GM04504 (cell line): ENCODE measurements around the gene MACROH2A2.
A peak's percentile ranks its signal among the peaks of the same experiment; 100 is the strongest.
"Not testable (repeated sequence)": the region's sequence is repeated elsewhere in the genome, so short reads cannot be mapped to it uniquely, and the experiment has no call there.

ENCODE experiments used
- DNase-seq: peaks from one replicate; pipeline ENCODE4 v3.0.0-alpha.2; 2012; ENCODE audit warnings: low read depth

The MACROH2A2 gene

GRCh38 chr10:70052462-70053217 is at the start of gene MACROH2A2:
Gene MACROH2A2 (plus strand): TSS chr10:70052846. CDS start chr10:70075659, 22,813 bp downstream.
- DNase-seq, result peak; percentile 27

DNA sequence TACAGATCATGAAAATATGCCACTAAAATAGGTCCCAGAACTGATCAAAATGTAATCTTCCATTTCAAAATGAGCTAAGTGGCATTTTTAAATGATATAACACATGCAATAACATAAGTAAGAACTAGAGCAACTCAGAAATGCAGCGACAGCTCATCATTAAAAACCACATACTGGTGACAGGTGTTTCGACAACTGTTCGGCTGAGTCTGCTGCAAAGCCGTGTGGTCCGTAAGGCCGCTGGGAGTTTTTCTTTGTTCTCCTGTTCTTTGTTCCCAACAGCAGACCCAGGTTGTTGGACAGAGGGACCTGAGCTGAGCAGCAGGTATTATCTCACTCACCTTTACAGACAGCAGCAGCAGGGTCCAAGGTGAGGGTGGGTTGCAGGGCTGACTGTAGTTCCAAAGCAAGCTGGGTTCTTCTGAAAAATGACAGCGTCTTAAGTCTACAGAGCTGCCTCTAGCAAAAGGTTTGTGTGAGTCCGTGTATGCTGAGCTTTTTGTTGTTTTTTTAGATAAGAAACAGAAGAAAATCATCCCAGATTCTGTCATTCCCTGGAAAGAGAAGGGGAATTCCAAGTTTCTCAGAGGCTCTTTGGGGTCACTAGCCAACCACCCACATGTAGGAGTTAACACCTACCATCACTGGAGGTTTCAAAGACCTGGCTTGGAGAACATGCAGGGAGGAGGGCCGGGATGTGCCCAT is 45.4 kb upstream of the MACROH2A2 start:
- DNase-seq, result no peak

DNA sequence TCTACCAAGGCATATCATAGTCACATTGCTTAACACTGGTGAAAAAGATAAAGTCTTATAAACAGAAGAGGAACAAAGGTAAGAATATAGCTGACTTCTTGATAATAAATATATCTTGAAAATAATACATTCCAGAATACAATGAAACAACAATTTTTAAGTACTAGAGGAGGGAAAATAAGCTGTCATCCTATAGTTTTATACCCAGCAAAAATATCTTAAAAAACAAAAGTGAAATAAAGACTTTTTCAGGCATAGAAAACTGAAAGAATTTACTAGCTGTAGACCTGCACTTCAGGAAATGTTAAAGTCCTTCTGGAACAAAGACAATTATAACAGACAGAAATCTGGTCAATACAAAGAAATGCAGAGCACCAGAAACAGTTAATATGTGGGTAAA is 21.4 kb upstream of the MACROH2A2 start:
- no peak for DNase-seq

DNA sequence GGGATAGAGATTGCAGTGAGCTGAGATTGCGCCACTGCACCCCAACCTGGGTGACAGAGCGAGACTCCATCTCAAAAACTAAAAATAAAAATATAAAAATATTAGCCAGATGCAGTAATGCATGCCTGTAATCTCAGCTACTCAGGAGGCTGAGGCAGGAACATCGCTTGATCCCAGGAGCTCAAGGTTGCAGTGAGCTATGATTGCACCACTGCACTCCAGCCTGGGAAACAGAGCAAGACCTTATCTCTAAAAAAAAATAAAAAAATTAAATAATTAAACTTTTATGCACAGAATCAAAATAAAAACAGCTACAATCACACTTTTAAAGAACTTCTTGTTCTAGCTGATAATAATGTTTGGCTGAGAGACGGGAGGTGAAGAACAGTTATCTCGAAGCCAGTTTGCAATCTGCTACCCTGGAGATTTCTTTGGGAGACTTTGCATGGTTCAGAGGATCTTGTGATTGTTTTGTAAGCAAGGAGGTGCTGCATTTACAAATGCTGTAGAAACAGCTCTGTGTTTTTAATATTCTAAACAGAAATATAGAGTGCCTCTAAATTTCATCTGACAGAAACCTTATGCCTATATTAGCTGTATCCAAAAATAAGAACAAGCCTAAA is 19.9 kb upstream of the MACROH2A2 start:
- DNase-seq, result no peak

- DNase-seq, result no peak
Measured at GRCh38 chr10:70034232-70034631, 18.4 kb upstream of the MACROH2A2 start.

DNA sequence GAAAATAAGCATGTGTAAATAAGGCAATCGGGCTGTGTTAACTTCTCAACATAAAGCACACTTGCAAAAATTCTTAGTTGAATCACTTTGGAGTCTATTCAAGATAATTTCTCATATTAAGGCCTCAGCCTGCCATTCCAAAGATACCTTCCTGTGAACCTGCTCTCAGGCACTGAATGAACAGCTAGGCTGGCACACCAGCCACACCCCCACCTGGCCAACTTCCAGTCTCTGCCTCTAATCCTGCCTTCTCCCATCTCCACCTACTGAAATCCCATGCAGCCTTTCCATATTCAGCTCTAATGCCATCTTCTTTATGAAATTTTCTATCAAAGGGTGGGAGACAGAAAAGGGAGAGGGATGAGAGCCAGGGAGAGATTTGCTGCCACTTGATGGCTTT is 17.1 kb upstream of the MACROH2A2 start:
- DNase-seq, result no peak

DNA sequence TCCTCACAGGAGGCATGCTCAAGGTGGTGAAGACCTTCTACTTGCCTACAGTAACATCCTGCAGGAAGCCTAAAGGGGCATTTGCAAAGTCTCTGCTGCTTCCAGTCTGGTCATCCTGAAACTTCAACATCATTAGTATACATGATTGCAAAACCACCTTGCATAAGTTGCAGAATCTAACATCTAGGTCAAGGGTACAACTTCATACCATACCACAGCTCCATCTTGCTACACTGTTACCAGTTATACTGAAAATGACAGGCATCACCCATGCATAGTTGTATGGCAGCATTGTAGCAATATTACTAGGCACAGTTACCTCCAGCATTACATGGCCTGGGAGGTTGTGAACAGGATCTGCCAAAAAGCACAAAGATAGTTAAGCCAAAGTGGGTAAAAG is 13.7 kb upstream of the MACROH2A2 start:
- DNase-seq, result no peak

GRCh38 chr10:70041016-70041415 is 11.6 kb upstream of the MACROH2A2 start:
- no peak for DNase-seq

DNA sequence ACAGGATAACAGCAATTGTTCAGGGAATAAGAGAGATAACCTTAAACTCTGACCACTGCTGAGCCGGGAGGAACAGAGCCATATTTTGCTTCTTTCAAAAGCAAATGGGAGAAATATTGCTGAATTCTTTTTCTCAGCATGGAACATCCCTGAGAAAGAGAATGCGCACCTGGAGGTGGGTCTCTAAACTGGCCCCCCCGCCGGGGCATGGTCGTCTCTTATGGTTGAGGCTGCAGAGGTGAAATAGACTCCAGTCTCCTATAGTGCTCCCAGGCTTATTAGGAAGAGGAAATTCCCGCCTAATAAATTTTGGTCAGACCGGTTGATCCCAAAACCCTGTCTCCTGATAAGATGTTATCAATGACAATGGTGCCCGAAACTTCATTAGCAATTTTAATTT is 10.9 kb upstream of the MACROH2A2 start:
- not testable (repeated sequence) for DNase-seq

- DNase-seq, result not testable (repeated sequence)
Measured at GRCh38 chr10:70047066-70047465, 5.6 kb upstream of the MACROH2A2 start.

DNA sequence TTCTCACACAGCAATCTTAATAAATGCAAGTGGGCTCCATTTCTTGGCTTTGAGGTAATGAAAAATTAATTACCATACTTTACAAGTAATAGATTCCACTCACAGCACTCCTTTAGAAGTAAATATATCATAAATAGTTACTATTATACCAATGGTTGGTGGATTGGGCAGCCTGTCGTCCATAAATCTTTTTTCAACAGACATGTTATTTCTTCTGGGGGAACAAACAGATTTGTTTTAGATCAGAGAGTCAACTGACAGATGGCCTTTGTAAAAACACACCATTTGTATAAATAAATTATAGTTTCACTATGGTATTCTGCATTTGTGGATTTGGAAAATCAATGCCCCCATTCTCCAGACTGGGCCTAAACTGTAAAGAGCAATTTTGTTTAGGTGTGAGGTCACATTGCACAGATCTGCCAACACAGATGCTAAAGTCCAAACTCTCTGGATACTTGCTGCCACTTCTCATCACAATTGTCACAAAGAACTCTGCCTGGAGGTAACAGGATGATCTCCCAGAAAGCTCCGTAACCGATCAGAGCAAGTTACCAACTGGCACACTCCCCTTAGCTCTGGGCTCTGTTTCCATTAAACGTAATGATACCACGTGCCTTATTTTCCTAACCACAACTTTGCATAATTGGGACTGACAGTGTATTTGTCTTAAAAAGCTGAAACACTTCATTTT is 4.5 kb upstream of the MACROH2A2 start:
- no peak for DNase-seq

DNA sequence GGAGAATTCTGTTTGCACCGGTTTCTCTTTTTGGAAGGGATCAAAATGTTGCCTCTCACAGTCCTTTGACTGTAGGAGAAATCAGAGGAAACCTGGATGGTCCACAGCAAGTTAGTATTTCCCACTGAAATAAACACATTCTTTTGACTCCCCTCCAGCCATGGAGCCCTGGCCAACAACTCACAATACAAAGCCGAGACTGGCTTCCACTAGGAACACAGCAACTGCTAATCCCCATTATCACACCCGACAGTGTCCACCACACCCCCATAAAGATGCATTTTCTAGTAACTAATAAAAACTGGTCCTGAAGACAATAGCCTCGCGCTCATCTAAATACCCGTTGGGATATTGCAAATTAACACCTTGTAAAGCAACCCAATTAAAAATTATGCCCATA is 798 bp upstream of the MACROH2A2 start:
- DNase-seq, result no peak

GRCh38 chr10:70053218-70053840 is 683 bp downstream of the MACROH2A2 start:
- no peak for DNase-seq

DNA sequence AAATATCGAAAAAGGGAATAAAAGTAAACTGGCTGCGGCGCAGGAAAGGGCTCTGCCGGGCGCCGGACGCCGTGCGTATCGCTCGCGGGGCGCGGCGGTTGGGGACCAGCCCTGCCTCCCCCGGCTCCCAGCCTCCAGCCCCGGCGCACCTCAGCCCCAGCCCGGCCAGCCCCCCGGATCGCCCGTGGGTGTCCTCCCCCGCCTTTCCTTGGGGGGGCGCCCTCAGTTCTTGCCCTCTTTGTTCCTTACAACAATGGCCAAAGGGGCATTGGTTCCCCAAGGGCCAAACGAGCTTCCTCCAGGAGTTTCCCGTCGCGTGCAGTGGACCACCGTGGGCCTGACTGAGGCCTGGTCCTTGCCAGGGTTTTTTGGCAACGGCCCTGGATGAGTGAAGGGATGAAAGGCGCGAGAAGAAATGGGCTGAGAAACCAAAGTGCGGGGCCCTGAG is 1.2 kb downstream of the MACROH2A2 start:
- DNase-seq, result no peak

- DNase-seq, result no peak
Measured at GRCh38 chr10:70054902-70055301, 2.3 kb downstream of the MACROH2A2 start.

- no peak for DNase-seq
Measured at GRCh38 chr10:70055550-70055949, 2.9 kb downstream of the MACROH2A2 start.

DNA sequence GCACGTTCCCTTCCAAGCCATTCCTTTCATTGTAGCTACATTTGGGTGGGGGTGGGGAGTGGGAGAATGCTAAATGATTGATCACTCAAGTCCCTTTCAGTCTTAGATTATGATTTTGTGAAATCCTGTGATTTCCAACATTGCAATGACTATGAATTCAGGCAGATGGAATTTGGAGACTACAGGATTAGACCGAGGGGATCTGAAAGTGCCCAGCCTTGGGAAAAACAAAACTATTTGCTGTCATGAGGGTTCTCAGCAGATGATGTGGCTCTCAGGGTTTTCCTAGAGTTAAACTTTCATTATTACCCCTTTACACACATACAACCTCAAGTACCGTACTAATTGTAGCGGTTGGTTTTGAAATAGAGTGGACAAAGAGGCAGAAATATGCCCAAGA is 4.7 kb downstream of the MACROH2A2 start:
- DNase-seq, result no peak

DNA sequence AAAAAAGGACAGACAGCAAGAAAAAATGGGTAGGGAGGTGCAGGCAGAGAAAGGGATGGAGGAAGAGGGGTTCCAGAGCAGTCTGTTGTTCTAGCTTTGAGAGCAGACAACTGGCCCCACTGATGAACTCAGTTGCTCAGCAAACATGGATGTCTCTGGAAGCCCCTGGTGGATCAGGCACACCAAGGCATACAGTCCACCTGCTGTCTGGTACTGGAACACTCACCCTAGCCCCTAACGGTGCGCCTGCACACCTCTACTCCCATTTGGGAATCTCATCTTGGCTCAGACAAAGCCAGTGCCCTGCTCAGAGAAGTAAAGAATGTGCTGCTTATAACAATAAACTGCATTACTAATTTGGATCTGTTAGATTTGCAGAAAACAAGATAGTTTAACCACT is 7.7 kb downstream of the MACROH2A2 start:
- no peak for DNase-seq

DNA sequence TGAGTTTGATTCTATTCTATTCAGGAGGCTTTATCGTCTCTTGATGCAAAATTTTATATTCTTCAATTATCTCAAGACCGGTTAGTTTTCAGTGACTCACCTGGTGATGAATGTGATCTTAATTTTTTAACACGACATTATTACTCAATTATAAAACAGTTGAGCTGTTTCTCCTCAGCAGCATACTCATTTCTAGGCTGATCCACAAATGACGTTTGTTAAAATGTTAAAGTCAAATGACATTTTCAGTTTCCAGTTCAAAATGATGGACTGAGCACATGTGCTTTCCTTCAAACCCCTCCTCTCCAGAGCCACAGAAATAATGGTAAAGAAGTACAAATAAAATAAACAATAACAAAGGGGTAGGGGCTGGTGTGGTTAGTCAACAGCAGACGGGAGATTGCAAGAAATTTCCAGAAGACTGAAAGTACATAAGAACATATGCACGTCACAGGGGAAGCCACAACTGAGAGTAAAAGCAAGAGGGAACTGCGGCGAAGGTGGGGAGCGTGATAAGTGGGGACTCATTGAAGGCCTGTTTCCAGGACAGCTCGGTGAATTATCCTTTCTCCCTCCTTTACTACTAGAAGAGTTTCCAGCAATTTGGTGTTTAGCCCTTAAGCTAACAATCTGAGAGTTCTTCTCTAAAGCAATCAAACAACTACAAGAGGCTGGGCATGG is 10.9 kb downstream of the MACROH2A2 start:
- no peak for DNase-seq

GRCh38 chr10:70064486-70064885 is 11.8 kb downstream of the MACROH2A2 start:
- DNase-seq, result no peak

DNA sequence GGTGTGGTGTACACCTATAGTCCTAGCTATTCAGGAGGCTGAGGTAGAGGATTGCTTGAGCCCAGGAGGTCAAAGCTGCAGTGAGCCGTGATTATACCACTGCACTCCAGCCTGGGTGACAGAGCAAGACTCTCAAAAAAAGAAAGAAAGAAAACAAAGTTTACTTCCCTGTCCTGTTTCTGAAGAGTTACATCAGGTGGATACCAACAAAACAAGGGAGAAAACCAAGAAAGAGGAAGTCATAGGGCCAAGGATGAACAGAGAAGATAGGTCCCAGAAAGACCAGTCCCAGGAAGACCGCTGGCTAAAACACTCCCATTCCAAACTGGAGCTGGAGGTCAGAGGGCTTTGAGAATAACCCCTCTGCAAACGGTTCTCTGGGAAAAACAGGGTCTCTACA is 13.5 kb downstream of the MACROH2A2 start:
- DNase-seq, result no peak
